ENCODE data around the gene SERPINH1. TPM values are rescaled to one million over a fixed set of nuclear protein-coding genes. Genes with fewer than 3 reads are reported as not detected.

Gene SERPINH1
- total and polyA plus RNA-seq, 2 of the 13 experiments (the other 11 are each of a cell fraction or from before 2014, with no cell fraction given), result 83.6 to 83.8 TPM

GRCh38 chr11:75523189-75523588, 38.9 kb upstream of the SERPINH1 start (continued):
- TF ChIP-seq NFKBIZ (CRISPR knock-in tag; IDR thresholded peaks at IDR 0.05), result no peak
- TF ChIP-seq ZNF280B (CRISPR knock-in tag; IDR thresholded peaks at IDR 0.05; ENCODE audit: borderline replicate concordance), result no peak
- TF ChIP-seq GPBP1L1 (CRISPR knock-in tag; IDR thresholded peaks at IDR 0.05), result no peak
- TF ChIP-seq NR0B2 (CRISPR knock-in tag; IDR thresholded peaks at IDR 0.05), result 0 out of 2 replicates have a peak, but pooled peaks have one; percentile 17
- TF ChIP-seq SMYD3 (CRISPR knock-in tag; IDR thresholded peaks at IDR 0.05), result no peak
- TF ChIP-seq ZNF326 (CRISPR knock-in tag; IDR thresholded peaks at IDR 0.05; ENCODE audit: borderline replicate concordance), result no peak
- no peak for TF ChIP-seq ZNF432 (CRISPR knock-in tag; IDR thresholded peaks at IDR 0.05; ENCODE audit: borderline replicate concordance)
- TF ChIP-seq CHD4 (IDR thresholded peaks at IDR 0.05; ENCODE audit: borderline replicate concordance, low read length), result no peak
- TF ChIP-seq ZNF891 (CRISPR knock-in tag; IDR thresholded peaks at IDR 0.05), result no peak
- TF ChIP-seq ZNF274 (CRISPR knock-in tag; IDR thresholded peaks at IDR 0.05), result 0 out of 2 replicates have a peak, but pooled peaks have one; percentile 43
- no peak for TF ChIP-seq NKX3-1 (CRISPR knock-in tag; IDR thresholded peaks at IDR 0.05)
- peak; percentile 51 for TF ChIP-seq ZNF883 (CRISPR knock-in tag; IDR thresholded peaks at IDR 0.05; ENCODE audit: not compliant biosample characterization)
- 0 out of 2 replicates have a peak, but pooled peaks have one; percentile 23 for TF ChIP-seq ZMAT3 (CRISPR knock-in tag; conservative IDR thresholded peaks at IDR 0.05)
- no peak for TF ChIP-seq TRIM22 (IDR thresholded peaks at IDR 0.05)
- TF ChIP-seq SPEN (CRISPR knock-in tag; IDR thresholded peaks at IDR 0.05; ENCODE audit: low read depth), result no peak

Measured in HepG2 (cell line).